ENCODE measurements around the gene SLC7A10.

- TF ChIP-seq CTCF (IDR thresholded peaks at IDR 0.05) = no peak
- no peak for TF ChIP-seq POLR2A (IDR thresholded peaks at IDR 0.05)
These were observed 4.0 kb downstream of the SLC7A10 start for GRCh38 chr19:33221638-33222037.

Measured in esophagus squamous epithelium (tissue), 4 donors.